Thyroid gland (tissue), 4 donors: ENCODE results near the gene DNAJC3. TPM values are rescaled to one million over a fixed set of nuclear protein-coding genes. Genes with fewer than 3 reads are reported as not detected.

Source experiments
- DNase-seq, 2 donors: peaks; one replicate each; pipeline ENCODE4 v3.0.0-alpha.2; 2019
- H3K27ac ChIP-seq, 3 donors: fragments of 200-600 bp; sonication (generic); 1 replicate in 2 of 3; 2 replicates in 1 of 3; pipeline ENCODE4 v1.5.1; 2016 to 2019; ENCODE audit warnings: mild to moderate bottlenecking in 1 of 3, moderate library complexity in 1 of 3
- H3K27me3 ChIP-seq: fragments of 200-600 bp; sonication (generic); one replicate; pipeline ENCODE4 v1.5.1; 2019
- H3K36me3 ChIP-seq, 2 donors: fragments of 200-600 bp; sonication (generic); one replicate each; pipeline ENCODE4 v1.5.1; 2016 to 2019
- H3K4me1 ChIP-seq, 2 donors: fragments of 200-600 bp; sonication (generic); one replicate each; pipeline ENCODE4 v1.5.1; 2017 to 2019
- H3K4me3 ChIP-seq, 3 donors: fragments of 200-600 bp; sonication (generic); replicated peaks in 1 of 3; 1 replicate in 2 of 3; 2 replicates in 1 of 3; pipeline ENCODE4 v1.5.1; 2016; ENCODE audit warnings: mild to moderate bottlenecking in 1 of 3
- H3K9me3 ChIP-seq: fragments of 200-600 bp; sonication (generic); one replicate; pipeline ENCODE4 v1.5.1; 2017
- CTCF ChIP-seq, 6 experiments: fragments of 200-600 bp in 3 of 6; fragments of 450-650 bp in 3 of 6; sonication (generic) in 3 of 6; IDR thresholded peaks; one replicate each; pipeline ENCODE4 v1.5.1; 2016 to 2019; ENCODE audit warnings: antibody characterized with exemption in 6 of 6, mild to moderate bottlenecking in 2 of 6, inconsistent platforms in 1 of 6, moderate library complexity in 1 of 6
- POLR2A ChIP-seq, 2 donors: fragments of 450-650 bp; IDR thresholded peaks; one replicate each; pipeline ENCODE4 v1.6.1; 2017; ENCODE audit warnings: antibody characterized with exemption in 2 of 2, mild to moderate bottlenecking in 2 of 2, moderate library complexity in 1 of 2
- WGBS, 2 donors: methylation state at CpG; one replicate each; pipeline ENCODE4 v1.1.5; 2017; 5-methylcytosine and 5-hydroxymethylcytosine counted together
- intact Hi-C: fragments of 100-400 bp; cut with DNase I; formaldehyde crosslinking; loops from one replicate; pipeline ENCODE4 v1.15.1; 2023
- small RNA-seq: library from RNA; depleted of rRNA; stranded (forward); fragments of <200 nt; gene quantifications from one replicate; pipeline ENCODE3, GENCODE V24; 2016
- total RNA-seq, 4 donors: library from RNA; depleted of rRNA; stranded (reverse); fragments of >200 nt; gene quantifications; one replicate each; pipeline ENCODE4 v1.2.3, GENCODE V29; 2016

DNAJC3 gene
- total RNA-seq, 4 donors from 2014 or later: 92.2 to 164 (median 125) TPM

- H3K27ac ChIP-seq: no peak overlapping the region
- TF ChIP-seq POLR2A (IDR thresholded peaks at IDR 0.05) (no peak), CTCF (IDR thresholded peaks at IDR 0.05) (no peak)
- intact Hi-C loops: no loop called here
- no peaks in the 10 kb centered on the region for H3K4me1 ChIP-seq
- DNase-seq: no peak
- WGBS, 2 donors: 95 to 97% methylated on average over 2 of the region's 2 CpGs
- no peaks in the 10 kb centered on the region for H3K36me3 ChIP-seq
- no peak overlapping the region for H3K4me3 ChIP-seq
- no peaks in the 10 kb centered on the region for H3K9me3 ChIP-seq
- no peaks in the 10 kb centered on the region for H3K27me3 ChIP-seq
These were observed 166.0 kb downstream of the DNAJC3 start for GRCh38 chr13:95842898-95843297.

Small RNAs within 50 kb of the gene (small RNA-seq; reads per million reads assigned to genes)
- gene HMGN1P24: not detected

Other genes with a start within 250 kb of the DNAJC3 start
- under 1 TPM in 1 of 4 donors, not detected in 3; 0.54 TPM for gene CLDN10, start 124.4 kb upstream of the DNAJC3 start, total RNA-seq
- 1 to 10 TPM; 4.3 to 8.5 (median 6.3) TPM for gene DZIP1, start 32.4 kb upstream of the DNAJC3 start, total RNA-seq